Stimulated activated naive CD8-positive, alpha-beta T cell treated with anti-CD3 and anti-CD28 coated beads, Interleukin-15, Interleukin-2, amounts not matched to agents 100 U/mL and 50 U/mL, for 24 hours (primary cell): ENCODE results near the gene ARRDC2.
A peak's percentile ranks its signal among the peaks of the same experiment; 100 is the strongest.
"Not testable (repeated sequence)": the region's sequence is repeated elsewhere in the genome, so short reads cannot be mapped to it uniquely, and the experiment has no call there.

ENCODE experiments used
- ATAC-seq: fragments of 150-1000 bp; cut with Tn5 transposase; one replicate; pipeline ENCODE4 v1.10.0; 2021
- DNase-seq: peaks from one replicate; pipeline ENCODE4 v3.0.0; 2021

The ARRDC2 gene

GRCh38 chr19:18007917-18008673, at the start of gene ARRDC2:
TSS of gene ARRDC2 (plus strand) at chr19:18008170. CDS start at chr19:18008311, 141 bp downstream.
- DNase-seq (peak; percentile 88), ATAC-seq (peak; percentile 83)

- ATAC-seq (no peak), DNase-seq (no peak)
Measured at GRCh38 chr19:17963936-17964691, 43.9 kb upstream of the ARRDC2 start.

DNA sequence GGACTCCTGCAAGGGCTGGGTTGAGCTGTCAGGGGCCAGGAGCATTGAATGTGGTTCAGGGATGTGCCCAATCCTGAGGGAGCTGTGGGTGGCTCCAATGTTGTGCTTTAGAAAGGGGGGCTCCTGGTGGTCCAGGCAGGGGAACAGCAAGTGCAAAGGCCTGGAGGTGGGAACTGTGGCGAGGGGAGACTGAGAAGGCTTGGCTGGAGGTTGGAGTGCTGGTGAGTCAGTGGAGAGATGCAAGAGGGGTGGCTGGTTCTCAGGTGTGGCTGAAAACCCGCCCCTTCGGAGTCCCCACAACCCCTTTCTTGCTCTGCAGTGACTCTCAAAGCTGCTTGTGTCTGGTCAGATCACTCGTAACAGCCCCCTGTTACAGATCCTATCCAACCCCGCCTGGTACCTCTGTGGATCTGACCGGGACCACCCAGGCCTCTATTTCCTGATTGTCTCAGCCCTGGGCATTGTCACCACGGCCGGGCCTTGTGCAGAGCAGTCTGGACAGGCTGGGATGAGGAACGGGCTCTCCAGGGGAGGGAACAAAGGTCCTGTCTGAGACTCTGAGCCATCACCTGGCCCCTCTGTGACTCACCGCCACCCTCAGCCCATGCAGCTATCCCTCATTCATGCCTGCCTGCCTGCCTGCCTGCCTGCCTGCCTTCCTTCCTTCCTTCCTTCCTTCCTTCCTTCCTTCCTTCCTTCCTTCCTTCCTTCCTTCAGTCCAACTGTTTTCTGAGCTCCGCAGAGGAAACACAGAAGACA, 42.4 kb upstream of the ARRDC2 start:
- DNase-seq (no peak), ATAC-seq (no peak)

DNA sequence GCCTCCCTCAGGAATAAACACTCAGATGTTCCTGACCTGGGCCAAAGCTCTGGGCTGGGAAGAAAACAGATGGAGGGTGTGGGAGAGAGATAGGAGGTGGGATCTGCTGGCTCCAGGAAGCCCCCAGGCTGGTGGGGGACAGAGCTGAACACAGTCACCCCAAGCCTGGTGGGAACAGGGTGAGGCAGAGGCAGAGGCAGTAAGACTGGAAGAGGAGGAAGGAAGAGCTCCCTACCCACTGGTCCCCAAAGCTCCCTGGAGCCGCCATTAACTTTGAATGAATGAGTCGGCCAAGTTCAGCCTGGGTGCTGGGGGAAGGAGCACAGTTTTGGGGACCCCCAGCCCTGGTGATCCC, 41.9 kb upstream of the ARRDC2 start:
- ATAC-seq (no peak), DNase-seq (no peak)

DNA sequence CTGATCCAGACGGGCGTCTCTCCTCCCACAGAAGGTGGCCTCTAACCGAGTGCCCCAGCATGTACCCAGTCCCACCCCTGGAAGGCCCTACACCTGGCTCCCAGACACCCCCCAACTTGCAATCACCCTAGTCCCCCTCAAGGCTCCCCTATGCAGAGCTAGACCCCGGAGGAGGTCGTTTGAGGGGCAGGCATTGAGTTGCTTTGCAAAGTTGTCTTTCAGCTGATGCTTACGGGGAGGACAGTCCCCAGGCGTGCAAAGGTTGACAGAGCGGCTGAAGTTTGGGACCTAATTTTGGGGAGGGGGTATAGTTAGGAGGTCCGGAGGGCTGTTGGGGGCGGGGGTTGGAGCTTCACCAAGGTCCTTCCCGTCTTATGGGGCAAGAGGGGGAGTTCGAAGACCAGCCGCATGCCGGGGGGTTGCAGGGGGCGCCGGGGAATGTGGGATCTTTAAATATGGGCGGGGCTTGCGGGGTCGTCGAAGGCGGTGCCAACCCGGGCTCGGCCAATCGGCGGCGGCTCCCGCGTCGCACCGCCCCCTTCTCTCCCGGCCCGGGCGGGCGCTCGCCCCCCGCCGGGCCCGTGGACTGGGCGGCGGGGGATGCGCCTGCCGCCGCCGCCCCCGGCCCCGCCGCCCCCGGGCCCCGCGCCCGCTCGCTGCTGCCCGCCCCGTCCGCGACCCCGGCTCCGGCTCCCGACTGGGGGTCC, 41.3 kb upstream of the ARRDC2 start, which contains the start of gene KCNN1:
Gene KCNN1, plus strand, starts transcription at position 558 of the 707 bp plus-strand sequence. CDS start 6,782 bp downstream, outside the sequence.
- DNase-seq (no peak), ATAC-seq (no peak)

GRCh38 chr19:17967257-17968051, 40.5 kb upstream of the ARRDC2 start:
- no peak for DNase-seq
- ATAC-seq: no peak

DNA sequence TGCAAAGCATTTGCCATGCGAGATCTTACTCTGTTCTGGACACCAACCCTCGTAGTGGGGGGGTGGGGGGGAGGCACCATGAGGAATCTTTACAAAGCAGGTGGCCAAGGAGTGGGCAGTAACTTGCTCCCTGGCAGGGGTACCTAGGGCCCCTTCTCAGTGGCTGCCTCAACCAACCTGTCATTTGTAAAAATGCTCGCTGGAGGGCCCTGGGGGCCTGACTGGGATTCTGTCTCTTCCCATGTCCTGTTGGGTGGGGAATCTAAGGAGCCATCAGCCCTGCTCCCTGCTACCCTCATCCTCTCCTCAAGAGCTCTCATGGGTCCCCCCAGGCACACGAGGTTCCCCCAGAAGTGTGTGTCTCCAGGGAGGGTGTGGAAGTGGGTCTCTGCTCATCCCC, 39.6 kb upstream of the ARRDC2 start:
- no peak for DNase-seq
- no peak for ATAC-seq

- ATAC-seq (no peak), DNase-seq (no peak)
Measured at GRCh38 chr19:17969096-17969792, 38.7 kb upstream of the ARRDC2 start.

DNA sequence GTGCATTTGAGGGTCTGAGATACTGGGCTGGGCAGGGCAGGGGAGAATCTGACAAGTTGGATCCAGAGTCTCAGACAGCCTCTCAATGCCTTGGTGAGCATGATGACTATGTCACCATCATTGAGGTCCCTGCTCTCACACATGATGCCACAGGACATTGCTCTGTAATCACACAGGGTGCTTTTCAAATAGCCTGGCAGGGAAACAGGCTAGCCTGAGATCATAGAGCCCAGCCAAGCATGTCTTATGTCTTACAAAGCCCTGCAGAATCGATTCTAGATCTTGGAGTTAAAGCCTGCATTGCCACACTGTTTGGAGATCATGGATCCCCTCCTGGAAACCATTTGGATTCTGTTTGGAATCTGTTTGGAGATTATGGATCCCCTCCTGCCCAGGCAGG, 35.7 kb upstream of the ARRDC2 start:
- DNase-seq (no peak), ATAC-seq (no peak)

- ATAC-seq: no peak
- no peak for DNase-seq
Measured at GRCh38 chr19:17973759-17974158, 34.2 kb upstream of the ARRDC2 start.

- DNase-seq (no peak), ATAC-seq (no peak)
Measured at GRCh38 chr19:17974551-17974950, 33.4 kb upstream of the ARRDC2 start.

GRCh38 chr19:17975032-17975431, 32.9 kb upstream of the ARRDC2 start:
- DNase-seq (no peak), ATAC-seq (no peak)

DNA sequence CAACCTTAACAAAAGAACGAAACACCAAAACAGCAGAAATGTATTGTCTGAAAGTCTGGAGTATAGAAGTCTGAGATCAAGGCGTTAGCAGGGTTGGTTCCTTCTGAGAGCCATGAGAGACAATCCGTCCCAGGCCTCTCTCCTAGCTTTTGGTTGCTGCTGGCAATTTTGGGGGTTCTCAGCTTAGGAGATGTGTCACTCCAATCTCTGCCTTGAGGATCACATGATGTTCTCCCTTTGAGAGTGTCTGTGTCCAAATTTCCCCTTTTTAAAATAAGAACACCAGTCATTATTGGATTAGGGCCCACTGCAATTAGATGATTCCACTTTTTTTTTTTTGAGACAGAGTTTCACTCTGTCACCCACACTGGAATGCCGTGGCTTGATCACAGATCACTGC, 30.9 kb upstream of the ARRDC2 start:
- DNase-seq (no peak), ATAC-seq (no peak)

DNA sequence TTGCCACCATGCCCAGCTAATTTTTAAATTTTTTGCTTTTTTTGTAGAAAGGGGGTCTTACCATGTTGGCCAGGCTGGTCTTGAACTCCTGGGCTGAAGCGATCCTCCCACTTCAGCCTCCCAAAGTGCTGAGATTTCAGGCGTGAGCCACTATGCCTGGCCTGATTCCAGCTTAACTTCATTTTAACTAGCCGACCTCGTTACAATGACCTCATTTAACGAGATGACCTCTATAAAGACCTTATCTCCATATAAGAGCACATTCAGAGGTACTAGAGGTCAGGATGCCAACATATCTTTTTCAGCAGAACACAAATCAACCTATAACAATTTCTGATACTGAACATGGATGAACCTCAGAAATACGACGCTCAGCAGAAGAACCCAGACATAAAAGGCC, 30.5 kb upstream of the ARRDC2 start:
- DNase-seq (no peak), ATAC-seq (no peak)

DNA sequence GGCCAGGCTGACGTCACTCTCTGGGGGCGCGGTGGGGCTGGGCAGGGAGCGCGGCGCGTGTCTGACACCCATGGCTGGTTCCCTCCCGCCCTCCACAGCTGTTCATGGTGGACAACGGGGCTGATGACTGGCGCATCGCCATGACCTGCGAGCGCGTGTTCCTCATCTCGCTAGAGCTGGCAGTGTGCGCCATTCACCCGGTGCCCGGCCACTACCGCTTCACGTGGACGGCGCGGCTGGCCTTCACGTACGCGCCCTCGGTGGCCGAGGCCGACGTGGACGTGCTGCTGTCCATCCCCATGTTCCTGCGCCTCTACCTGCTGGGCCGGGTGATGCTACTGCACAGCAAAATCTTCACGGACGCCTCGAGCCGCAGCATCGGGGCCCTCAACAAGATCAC, 26.4 kb upstream of the ARRDC2 start:
- ATAC-seq: no peak
- DNase-seq: no peak

DNA sequence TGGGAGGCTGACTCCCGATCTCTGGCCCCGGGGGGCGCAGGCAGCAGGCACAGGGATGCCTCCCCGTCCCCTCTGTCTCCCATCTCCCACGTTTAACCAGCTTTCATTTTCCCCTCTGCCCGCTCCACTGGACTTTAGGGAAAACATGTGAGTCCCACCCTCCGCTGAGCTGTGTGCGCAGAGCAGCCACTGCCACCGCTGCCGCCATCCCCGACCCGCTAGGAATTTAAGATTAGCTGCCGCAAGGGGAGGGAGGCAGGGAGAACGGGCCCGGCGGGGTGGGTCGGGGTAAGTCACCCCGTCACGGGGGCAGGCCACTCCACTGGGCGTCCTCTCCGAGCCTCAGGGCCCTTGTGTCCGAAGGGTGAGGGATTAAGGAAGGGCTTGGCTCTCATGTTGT, 25.5 kb upstream of the ARRDC2 start:
- ATAC-seq (no peak), DNase-seq (no peak)

GRCh38 chr19:17985037-17985818, 22.7 kb upstream of the ARRDC2 start:
- ATAC-seq: peak; percentile 10
- DNase-seq: no peak

- ATAC-seq, DNase-seq: not testable (repeated sequence)
Measured at GRCh38 chr19:17986569-17986968, 21.4 kb upstream of the ARRDC2 start.

DNA sequence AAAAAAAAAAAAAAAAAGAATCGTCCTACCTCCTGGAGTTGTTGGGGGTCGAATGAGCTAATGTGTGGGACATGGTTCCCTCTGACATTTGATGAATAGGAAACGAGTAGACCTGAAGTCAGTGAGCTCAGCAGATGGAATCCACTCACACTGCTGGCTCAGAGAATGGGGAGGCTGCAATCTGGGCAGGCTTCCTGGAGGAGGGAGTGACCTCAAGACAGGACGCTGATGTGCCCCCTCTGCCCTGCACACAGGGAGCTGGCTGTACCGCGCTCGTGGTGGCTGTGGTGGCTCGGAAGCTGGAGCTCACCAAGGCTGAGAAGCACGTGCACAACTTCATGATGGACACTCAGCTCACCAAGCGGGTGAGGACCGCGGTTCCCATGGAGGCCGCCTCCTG, 19.8 kb upstream of the ARRDC2 start:
- DNase-seq: no peak
- ATAC-seq: no peak
